Panc1 (cell line): ENCODE measurements around the gene SPARC. TPM values are rescaled to one million over a fixed set of nuclear protein-coding genes. Genes with fewer than 3 reads are reported as not detected.

ENCODE experiments used
- ATAC-seq: fragments of 200-7000 bp; cut with Tn5 transposase; 2 replicates; pipeline ENCODE4 v1.9.1; 2020; ENCODE audit warnings: mild to moderate bottlenecking, moderate library complexity
- BruUV-seq: library from RNA; stranded (reverse); fragments of 400-500 nt; replicated peaks from 2 replicates; lab custom pipeline; 2021; lab: Mats Ljungman, UMichigan
- CTCF ChIA-PET: fragments of 300-600 bp; sonication (Branson Sonifier 250); formaldehyde crosslinking; loops from one replicate; lab custom pipeline; 2022; ENCODE audit warnings: antibody characterized with exemption; lab: Charles Lee
- POLR2A ChIA-PET: fragments of 300-600 bp; sonication (Branson Sonifier 250); formaldehyde crosslinking; loops from one replicate; lab custom pipeline; 2022; ENCODE audit warnings: antibody characterized with exemption; lab: Charles Lee
- DNase-seq: peaks from one replicate; pipeline ENCODE4 v3.0.0-alpha.2; 2010; ENCODE audit warnings: low read depth, low spot score
- H3K27ac ChIP-seq: 2 replicates; pipeline ENCODE4 v1.5.1; 2011; ENCODE audit warnings: mild to moderate bottlenecking, low read length, inconsistent platforms
- H3K27me3 ChIP-seq: fragments of 200-500 bp; sonication (Bioruptor generic); 2 replicates; pipeline ENCODE4 v1.6.0; 2014; ENCODE audit warnings: low read length, inconsistent platforms; ENCODE audit not compliant: control insufficient read depth, insufficient read depth
- H3K36me3 ChIP-seq: fragments of 200-500 bp; sonication (Bioruptor generic); 2 replicates; pipeline ENCODE4 v1.5.1; 2014; ENCODE audit warnings: inconsistent platforms, mild to moderate bottlenecking, low read length, moderate library complexity; ENCODE audit not compliant: control insufficient read depth, insufficient read depth
- H3K4me1 ChIP-seq: 2 replicates; pipeline ENCODE4 v1.5.1; 2011; ENCODE audit warnings: inconsistent platforms, mild to moderate bottlenecking, low read length, moderate library complexity; ENCODE audit not compliant: control insufficient read depth, insufficient read depth
- H3K4me3 ChIP-seq, 2 experiments: 2 replicates each; pipeline ENCODE4 v1.5.1; 2011 to 2012; ENCODE audit warnings: low read depth in 2 of 2, low read length in 2 of 2, mild to moderate bottlenecking in 2 of 2, inconsistent platforms in 1 of 2, moderate library complexity in 1 of 2
- H3K9me3 ChIP-seq: fragments of 200-500 bp; sonication (Bioruptor generic); 2 replicates; pipeline ENCODE4 v1.5.1; 2014; ENCODE audit warnings: low read depth, mild to moderate bottlenecking, inconsistent platforms, low read length, moderate library complexity; ENCODE audit not compliant: control insufficient read depth, insufficient read depth
- POLR2AphosphoS5 ChIP-seq: IDR thresholded peaks from 2 replicates; pipeline ENCODE4 v1.6.1; 2012; ENCODE audit warnings: mild to moderate bottlenecking, low read depth, low read length, moderate library complexity
- SIN3A ChIP-seq: IDR thresholded peaks from 2 replicates; pipeline ENCODE4 v1.6.1; 2012; ENCODE audit warnings: low read depth, mild to moderate bottlenecking, low read length, moderate library complexity, borderline replicate concordance; ENCODE audit not compliant: insufficient read depth
- TCF7L2 ChIP-seq: IDR thresholded peaks from 2 replicates; pipeline ENCODE4 v1.6.1; 2011; ENCODE audit warnings: mild to moderate bottlenecking, low read depth, low read length, inconsistent platforms
- in situ Hi-C: cut with HindIII; loops from 2 replicates; pipeline ENCODE4 v1.10.0; 2016; ENCODE audit warnings: low sequenced_read_pairs, low pct_unique_long_range_greater_than_20kb
- intact Hi-C: fragments of 100-400 bp; cut with micrococcal nuclease; formaldehyde crosslinking; loops from one replicate; pipeline ENCODE4 v1.10.0; 2022; ENCODE audit not compliant: unreplicated experiment
- total RNA-seq: library from RNA; stranded (reverse); gene quantifications from one replicate; pipeline ENCODE4 v1.2.1, GENCODE V29; 2021; ENCODE audit not compliant: unreplicated experiment
- TF ChIP-seq, protein P1 (sequence below), 2 experiments: IDR thresholded peaks; 2 replicates each; pipeline ENCODE4 v1.6.1; 2011 to 2012; ENCODE audit warnings: low read depth in 2 of 2, control low read depth in 1 of 2, low read length in 1 of 2, mild to moderate bottlenecking in 1 of 2, moderate library complexity in 1 of 2; ENCODE audit not compliant: insufficient read depth in 1 of 2
- TF ChIP-seq, protein P2 (sequence below): fragments of 450-650 bp; IDR thresholded peaks from 2 replicates; pipeline ENCODE4 v1.5.1; 2017; ENCODE audit warnings: mild to moderate bottlenecking

The SPARC gene
- total RNA-seq, 1 experiment from 2014 or later, result 228 TPM

DNA sequence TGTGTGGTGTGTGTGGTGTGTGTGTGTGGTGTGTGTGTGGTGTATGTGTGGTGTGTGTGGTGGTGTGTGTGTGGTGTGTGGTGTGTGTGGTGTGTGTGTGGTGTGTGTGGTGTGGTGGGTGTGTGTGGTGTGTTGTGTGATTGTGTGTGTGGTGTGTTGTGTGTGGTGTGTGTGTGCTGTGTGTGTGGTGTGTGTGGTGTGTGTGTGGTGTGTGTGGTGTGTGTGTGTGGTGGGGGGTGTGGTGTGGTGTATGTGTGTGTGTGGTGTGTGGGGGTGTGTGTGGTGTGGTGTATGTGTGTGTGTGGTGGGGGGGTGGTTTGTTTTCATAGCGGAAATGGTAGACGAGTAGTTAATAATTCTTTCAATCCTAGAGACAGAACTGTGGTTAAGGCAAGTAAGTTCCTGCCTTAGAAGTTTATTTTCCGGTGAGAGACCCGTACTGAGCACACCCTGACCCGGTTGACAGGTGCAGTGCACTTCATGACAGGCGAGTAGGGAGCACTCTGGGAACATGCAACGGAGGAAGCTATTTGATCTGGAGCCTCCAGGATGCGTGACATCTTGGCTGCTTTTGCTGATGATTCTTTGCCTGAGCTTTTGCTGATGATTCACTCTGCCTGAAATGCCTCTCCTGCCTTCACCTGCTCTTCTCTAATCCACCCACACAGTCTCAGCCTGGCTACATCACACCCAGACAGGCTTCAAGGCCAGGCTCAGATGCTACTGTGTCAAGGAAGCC is 73.9 kb downstream of the SPARC start:
- intact Hi-C loops, result no loop called here
- POLR2A ChIA-PET, result no interaction called here
- CTCF ChIA-PET, result no interaction called here
- Histone ChIP-seq H3K9me3 (no peaks in the 10 kb centered on the region), H3K4me3 (no peak overlapping the region), H3K27me3 (no peaks in the 10 kb centered on the region), H3K27ac (no peak overlapping the region), H3K4me1 (0 out of 2 replicates have a peak, but pooled peaks cover 2% of the 10 kb centered on the region), H3K36me3 (no peaks in the 10 kb centered on the region)
- in situ Hi-C loops, result no loop called here
- no peak for DNase-seq
- no peak for TF ChIP-seq POLR2AphosphoS5
- TF ChIP-seq, protein P1, sequence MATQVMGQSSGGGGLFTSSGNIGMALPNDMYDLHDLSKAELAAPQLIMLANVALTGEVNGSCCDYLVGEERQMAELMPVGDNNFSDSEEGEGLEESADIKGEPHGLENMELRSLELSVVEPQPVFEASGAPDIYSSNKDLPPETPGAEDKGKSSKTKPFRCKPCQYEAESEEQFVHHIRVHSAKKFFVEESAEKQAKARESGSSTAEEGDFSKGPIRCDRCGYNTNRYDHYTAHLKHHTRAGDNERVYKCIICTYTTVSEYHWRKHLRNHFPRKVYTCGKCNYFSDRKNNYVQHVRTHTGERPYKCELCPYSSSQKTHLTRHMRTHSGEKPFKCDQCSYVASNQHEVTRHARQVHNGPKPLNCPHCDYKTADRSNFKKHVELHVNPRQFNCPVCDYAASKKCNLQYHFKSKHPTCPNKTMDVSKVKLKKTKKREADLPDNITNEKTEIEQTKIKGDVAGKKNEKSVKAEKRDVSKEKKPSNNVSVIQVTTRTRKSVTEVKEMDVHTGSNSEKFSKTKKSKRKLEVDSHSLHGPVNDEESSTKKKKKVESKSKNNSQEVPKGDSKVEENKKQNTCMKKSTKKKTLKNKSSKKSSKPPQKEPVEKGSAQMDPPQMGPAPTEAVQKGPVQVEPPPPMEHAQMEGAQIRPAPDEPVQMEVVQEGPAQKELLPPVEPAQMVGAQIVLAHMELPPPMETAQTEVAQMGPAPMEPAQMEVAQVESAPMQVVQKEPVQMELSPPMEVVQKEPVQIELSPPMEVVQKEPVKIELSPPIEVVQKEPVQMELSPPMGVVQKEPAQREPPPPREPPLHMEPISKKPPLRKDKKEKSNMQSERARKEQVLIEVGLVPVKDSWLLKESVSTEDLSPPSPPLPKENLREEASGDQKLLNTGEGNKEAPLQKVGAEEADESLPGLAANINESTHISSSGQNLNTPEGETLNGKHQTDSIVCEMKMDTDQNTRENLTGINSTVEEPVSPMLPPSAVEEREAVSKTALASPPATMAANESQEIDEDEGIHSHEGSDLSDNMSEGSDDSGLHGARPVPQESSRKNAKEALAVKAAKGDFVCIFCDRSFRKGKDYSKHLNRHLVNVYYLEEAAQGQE (IDR thresholded peaks at IDR 0.05; ENCODE audit: insufficient read depth in 1 of 2, low read depth in 2 of 2, low read length in 1 of 2), result no peak
- TF ChIP-seq, protein P2, sequence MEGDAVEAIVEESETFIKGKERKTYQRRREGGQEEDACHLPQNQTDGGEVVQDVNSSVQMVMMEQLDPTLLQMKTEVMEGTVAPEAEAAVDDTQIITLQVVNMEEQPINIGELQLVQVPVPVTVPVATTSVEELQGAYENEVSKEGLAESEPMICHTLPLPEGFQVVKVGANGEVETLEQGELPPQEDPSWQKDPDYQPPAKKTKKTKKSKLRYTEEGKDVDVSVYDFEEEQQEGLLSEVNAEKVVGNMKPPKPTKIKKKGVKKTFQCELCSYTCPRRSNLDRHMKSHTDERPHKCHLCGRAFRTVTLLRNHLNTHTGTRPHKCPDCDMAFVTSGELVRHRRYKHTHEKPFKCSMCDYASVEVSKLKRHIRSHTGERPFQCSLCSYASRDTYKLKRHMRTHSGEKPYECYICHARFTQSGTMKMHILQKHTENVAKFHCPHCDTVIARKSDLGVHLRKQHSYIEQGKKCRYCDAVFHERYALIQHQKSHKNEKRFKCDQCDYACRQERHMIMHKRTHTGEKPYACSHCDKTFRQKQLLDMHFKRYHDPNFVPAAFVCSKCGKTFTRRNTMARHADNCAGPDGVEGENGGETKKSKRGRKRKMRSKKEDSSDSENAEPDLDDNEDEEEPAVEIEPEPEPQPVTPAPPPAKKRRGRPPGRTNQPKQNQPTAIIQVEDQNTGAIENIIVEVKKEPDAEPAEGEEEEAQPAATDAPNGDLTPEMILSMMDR, result no peak
- no peak for TF ChIP-seq TCF7L2
- TF ChIP-seq SIN3A, result no peak
- no TSS peak for BruUV-seq
- no peak for ATAC-seq

DNA sequence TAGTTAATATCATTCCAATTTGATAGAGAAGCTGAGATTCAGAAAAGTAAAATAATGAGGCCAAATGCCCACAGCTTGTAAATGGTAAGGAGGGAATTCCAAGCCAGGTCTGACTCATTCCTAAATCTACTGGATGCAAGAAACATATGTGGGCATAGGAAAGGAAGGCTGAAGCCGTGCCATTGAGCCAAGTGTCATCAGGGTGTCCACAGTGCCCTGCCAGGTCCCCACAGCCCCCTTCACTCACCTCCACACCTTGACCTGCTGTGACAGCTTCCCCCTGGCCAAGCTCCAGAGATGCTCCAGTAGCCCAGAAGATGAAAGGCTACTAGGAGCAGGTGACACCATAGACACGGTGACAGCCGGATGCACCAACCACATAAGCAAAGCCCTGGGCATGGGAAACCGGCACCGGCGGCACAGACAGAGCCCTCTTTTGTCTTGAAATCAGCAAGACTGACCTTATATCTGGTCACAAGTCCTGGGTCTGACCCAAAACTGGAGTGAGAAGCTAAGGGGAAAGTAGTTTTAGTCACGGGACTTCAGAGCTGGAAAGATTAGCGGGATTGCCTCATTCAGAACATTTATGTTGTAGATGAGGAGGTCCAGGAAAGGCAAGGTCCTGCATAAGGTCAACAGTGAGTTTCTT is 75.5 kb downstream of the SPARC start:
- H3K36me3 ChIP-seq, result no peaks in the 10 kb centered on the region
- H3K4me1 ChIP-seq, result no peaks in the 10 kb centered on the region
- no peaks in the 10 kb centered on the region for H3K9me3 ChIP-seq
- ChIA-PET CTCF (interaction anchor here (0.5 kb wide), 1 partner anchor 103 kb away, joined by 13 read pairs; no protein-coding TSS in a partner anchor), POLR2A (no interaction called here)
- TF ChIP-seq SIN3A, result no peak
- no peak for TF ChIP-seq POLR2AphosphoS5
- TF ChIP-seq, protein P1 (IDR thresholded peaks at IDR 0.05; ENCODE audit: insufficient read depth in 1 of 2, low read depth in 2 of 2, low read length in 1 of 2), result no peak
- TF ChIP-seq, protein P2, result no peak
- no peak for TF ChIP-seq TCF7L2
- intact Hi-C loops (no loop called here), in situ Hi-C loops (no loop called here)
- ATAC-seq (no peak), DNase-seq (no peak)
- H3K27me3 ChIP-seq, result no peaks in the 10 kb centered on the region
- BruUV-seq, result no TSS peak
- no peak overlapping the region for H3K4me3 ChIP-seq
- H3K27ac ChIP-seq, result no peak overlapping the region
